Stimulated activated CD4-positive, alpha-beta T cell treated with anti-CD3 and anti-CD28 coated beads, TNF-alpha, amount 100 ng/mL, for 24 hours (primary cell): ENCODE measurements around the gene GSG1L.

Experiments used
- DNase-seq, 3 experiments: peaks; one replicate each; pipeline ENCODE4 v3.0.0-alpha.2; 2020; ENCODE audit warnings: low read depth in 3 of 3

The GSG1L gene

GRCh38 chr16:28063591-28064061 is at the start of gene GSG1L:
GSG1L (minus strand) TSS chr16:28063714; CDS start chr16:28063424, 290 bp downstream.
- DNase-seq = peak in 1 of 3 experiments; percentile 6

GRCh38 chr16:28112908-28113307 is 49.4 kb upstream of the GSG1L start:
- no peak for DNase-seq

GRCh38 chr16:28110977-28111376 is 47.5 kb upstream of the GSG1L start:
- no peak for DNase-seq

- no peak for DNase-seq
Measured at GRCh38 chr16:28110479-28110878, 47.0 kb upstream of the GSG1L start.

GRCh38 chr16:28110074-28110473 is 46.6 kb upstream of the GSG1L start:
- no peak for DNase-seq

GRCh38 chr16:28108590-28109247 is 45.2 kb upstream of the GSG1L start:
- no peak for DNase-seq

- no peak for DNase-seq
Measured at GRCh38 chr16:28107232-28107631, 43.7 kb upstream of the GSG1L start.

GRCh38 chr16:28106467-28107215 is 43.1 kb upstream of the GSG1L start:
- DNase-seq = no peak

GRCh38 chr16:28105954-28106353 is 42.4 kb upstream of the GSG1L start:
- no peak for DNase-seq

- no peak for DNase-seq
Measured at GRCh38 chr16:28105297-28105696, 41.8 kb upstream of the GSG1L start.

- no peak for DNase-seq
Measured at GRCh38 chr16:28104404-28104803, 40.9 kb upstream of the GSG1L start.

GRCh38 chr16:28103516-28104170 is 40.1 kb upstream of the GSG1L start:
- no peak for DNase-seq

- no peak for DNase-seq
Measured at GRCh38 chr16:28101533-28101890, 38.0 kb upstream of the GSG1L start.

- DNase-seq = no peak
Measured at GRCh38 chr16:28100810-28101532, 37.5 kb upstream of the GSG1L start.

- no peak for DNase-seq
Measured at GRCh38 chr16:28098959-28099945, 35.7 kb upstream of the GSG1L start.

- no peak for DNase-seq
Measured at GRCh38 chr16:28098171-28098958, 34.9 kb upstream of the GSG1L start.

GRCh38 chr16:28096983-28097899 is 33.7 kb upstream of the GSG1L start:
- no peak for DNase-seq

GRCh38 chr16:28093385-28093725 is 29.8 kb upstream of the GSG1L start:
- no peak for DNase-seq

GRCh38 chr16:28092721-28093384 is 29.3 kb upstream of the GSG1L start:
- no peak for DNase-seq
